ENCODE measurements around the gene ZNF768.
"Not testable (repeated sequence)": the region's sequence is repeated elsewhere in the genome, so short reads cannot be mapped to it uniquely, and the experiment has no call there.

The ZNF768 gene

DNA sequence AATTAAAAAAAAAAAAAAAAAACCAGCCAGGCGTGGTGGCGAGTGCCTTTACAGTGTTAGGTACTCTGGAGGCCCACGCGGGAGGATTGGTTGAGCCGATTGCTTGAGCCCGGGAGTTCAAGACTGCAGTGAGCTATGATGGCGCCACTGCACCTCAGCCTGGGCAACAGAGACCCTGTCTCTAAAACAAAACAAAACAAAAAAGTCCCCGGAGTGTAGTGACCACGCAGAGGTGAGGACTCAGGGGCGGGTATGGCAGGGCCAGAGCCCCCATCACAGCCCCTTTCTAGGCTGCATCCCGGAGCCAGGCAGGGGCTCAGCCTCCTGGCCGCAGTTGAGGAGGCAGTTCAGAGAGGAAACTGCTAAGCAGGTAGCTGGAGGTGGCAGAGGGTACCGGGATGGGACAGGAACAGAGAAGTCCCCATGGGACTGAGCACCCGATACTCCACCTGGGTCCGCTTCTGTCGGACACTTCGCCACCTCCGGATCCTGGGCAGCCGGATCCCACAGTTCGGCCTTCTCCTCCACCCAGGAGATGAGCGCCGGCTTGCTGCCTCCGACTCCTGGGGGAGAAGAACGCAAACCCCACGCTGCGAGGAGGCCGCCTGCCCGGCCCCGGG, 7.5 kb upstream of the ZNF768 start:
- in situ Hi-C loops (cut with MboI; ENCODE audit: low sequenced_read_pairs), result no loop called here

DNA sequence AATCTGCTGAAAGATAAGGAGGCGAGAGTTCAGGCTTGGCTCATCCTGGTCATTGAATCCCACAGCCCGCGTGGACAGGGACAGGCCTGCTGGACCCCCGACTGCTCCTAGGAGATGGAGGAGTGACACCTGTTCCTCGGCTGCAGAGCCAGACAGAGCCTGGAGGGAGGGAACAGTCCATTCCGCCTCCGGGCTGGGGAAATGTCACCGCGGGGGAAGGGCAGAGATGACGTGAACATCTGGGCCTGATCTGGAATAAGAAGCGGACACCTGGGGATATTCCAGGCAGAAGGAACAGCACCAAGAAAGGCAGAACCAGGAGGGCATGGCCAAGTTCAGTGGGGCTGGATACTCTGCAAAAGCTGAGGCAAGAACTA, 6.8 kb upstream of the ZNF768 start:
- in situ Hi-C loops (cut with MboI; ENCODE audit: low sequenced_read_pairs), result no loop called here

DNA sequence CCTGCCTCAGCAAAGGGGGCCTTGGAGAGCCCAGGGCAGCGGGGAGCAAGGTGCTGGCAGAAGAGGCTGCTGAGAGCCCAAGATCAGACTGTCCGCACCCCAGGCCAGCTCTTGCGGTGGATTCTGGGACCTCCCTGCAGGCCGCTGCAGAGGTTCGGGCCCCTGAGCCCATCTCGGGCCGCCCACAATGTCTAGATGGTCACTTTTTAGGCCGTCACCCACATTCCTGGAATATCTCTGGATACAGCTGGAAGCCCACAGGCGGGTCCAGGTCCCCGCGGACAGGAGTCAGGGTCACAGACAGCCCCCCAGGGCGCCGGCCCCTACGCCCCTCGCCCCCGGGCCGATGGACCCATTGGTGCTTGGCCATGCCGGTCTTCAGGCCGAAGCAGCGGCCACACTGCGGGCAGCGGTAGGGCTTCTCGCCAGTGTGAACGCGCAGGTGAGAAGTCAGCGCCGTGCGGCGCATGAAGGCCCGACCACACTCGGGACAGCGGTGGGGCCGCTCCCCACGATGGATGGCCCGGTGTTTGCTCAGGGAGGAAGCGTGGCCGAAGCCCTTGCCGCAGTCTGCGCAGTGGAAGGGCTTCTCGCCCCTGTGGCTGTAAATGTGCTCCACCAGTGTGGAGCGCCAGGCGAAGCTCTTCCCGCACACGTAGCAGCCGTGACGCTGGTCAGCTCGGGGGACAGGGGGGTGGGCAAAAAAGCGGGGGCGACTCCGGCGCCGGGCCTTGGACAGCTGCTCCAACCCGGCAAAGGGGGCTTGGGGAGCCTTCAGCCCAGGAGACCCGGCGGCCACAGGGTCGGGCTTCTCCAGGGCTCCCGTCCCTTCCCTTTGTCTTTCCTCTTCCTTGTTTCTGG, 6.1 kb upstream of the ZNF768 start:
- in situ Hi-C loops (cut with MboI; ENCODE audit: low sequenced_read_pairs), result no loop called here

DNA sequence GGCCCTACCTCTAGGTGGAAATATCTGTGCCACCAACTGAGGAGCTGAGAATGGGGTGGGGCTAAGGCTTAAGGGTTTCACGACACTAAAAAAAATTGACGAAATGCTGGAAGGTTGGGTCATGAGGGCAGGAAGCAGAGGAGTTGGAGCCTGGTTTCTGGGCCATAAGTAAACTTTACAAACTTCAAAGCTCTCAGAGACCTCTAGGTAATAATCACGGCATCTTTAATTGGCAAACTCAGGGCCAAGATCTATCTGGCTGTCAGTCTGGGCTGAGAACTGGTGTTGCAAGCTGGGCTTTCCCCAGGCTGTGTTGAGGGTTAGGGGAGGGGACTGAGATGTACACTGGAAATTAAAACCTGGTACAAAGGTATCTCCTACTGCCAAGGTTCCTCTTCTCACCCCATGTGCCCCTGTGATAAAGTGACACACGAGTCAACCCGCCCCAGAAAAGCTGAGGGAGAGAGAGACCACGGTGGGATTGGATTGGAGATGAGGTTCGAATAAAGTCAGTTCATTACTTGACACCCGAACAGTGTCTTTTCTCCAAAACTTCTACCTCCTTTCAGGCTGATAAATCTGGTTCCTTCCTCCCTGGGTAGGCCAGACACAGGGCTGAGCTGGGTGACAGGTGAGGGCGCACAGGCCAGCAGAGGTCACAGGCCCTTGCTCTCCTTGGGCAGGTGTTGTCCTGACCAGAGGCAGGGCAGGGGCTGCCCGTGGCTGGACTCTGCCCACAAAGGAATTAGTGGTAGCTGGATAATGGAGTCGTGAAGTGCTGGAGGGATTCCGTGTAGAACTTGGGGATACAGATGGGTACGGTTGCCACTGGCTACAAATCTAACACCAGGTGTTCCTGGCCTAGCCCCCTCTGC, 4.0 kb upstream of the ZNF768 start:
- in situ Hi-C loops (cut with MboI; ENCODE audit: low sequenced_read_pairs), result no loop called here

DNA sequence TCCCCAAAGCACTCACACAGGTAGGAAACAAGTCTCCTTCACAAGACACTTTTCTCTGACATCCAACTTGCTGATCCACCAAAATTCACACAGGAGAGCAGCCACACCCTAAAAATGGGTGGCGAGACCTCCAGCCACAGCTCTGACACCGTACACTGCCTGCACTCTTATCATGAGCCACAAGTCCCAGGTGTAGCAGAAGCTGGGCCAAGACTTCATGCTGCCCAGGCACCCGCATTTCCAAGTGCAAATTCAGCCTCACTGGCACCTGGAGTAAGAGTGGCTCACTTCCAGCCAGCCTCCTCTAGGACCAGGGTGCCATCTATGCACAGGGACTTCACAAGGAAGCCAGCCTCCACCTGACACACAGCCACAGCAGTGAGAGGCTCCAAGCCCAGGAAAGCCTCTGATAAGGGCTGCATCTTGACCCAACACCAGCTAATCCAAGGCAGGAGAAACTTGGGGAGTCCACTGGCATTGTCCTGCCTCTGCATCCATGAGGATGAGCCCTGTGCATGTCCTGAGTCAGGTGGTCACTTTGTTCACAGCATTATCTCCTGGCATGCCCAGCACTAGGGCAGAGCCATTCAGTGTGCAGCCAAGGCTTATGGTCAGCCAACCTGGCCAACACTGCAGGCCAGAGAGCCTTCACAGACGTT, 2.6 kb upstream of the ZNF768 start:
- in situ Hi-C loops (cut with MboI; ENCODE audit: low sequenced_read_pairs), result no loop called here

DNA sequence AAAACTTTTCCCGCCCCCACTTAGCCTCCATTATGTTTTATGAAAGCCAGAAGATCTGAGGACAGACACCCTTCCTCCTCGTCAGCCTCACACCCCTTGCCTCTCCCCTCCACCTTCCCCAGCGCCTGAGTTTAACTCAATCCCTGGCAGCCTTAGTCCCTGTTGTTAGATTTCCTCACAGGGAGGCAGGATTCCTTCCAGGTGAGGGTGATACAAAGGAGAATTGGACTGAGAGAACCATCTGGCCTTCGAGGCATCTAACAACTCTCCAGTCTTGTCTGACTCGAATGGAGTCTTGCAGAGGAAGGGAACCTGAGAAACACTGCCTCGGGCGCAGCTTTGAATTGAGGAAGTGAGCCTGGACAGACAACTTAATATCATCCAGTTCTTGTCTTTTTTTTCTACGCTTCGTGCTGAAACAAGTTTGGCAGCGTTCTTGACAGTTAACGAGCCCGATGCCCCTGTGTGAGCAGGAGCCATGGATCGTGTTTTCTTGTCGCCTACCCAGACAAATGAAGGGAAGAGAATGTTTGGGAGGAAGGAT, 1.3 kb upstream of the ZNF768 start:
- in situ Hi-C loops (cut with MboI; ENCODE audit: low sequenced_read_pairs), result no loop called here

DNA sequence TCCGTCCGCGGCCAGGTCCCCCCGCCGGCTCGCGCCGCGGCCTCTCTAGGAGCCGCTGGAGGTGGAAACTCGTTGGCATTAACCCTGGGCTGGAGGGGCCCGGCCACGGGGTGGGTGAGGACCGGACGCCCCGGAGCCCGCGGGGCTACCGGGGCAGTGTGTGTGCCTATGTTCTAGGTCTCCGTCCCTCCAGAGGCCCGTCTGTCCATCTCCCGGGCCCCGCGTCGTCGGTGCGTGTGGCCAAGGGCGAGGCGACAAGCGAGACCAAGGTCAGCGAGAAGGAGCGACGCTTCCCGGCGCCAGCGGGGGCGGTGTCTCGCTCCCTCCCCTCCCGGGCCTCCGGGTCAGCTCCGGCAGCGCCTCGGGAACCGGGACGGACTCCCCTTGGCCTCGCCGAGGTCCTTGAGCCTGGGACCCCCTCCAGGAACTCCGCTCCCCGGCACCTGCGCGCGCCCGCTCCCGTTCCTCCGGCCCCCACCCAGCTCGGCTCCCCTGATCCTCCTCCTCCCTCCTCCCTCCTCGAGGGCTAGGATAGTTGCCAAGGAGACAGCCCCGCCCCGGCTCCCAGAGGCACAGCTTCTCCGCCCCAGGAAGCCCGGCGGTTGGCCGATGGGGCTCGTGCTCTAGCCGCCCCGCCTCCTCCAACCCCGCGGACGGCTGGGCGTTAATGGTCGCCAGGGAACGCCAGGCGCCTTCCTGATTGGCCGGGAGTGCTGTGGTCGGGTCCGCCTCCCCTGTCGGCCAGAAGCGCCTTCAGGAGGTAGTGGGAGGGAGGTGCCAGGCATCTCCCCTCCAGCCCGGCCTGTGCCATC, 663 bp upstream of the ZNF768 start:
- in situ Hi-C loops (cut with MboI; ENCODE audit: low sequenced_read_pairs), result no loop called here

DNA sequence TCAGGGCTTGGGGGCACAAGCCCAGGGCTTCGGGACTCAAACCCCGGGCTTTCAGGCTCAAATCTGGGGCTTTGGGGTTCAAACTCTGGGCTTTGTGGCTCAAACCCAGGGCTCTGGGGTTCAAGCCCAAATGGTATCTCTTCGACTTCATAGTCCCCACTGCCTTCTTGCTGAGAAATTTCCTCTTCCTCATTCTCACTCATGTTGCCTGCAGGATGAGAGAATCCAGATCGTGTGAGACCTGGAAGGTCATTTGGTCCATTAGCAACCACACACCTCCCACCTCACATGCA, 576 bp downstream of the ZNF768 start:
- in situ Hi-C loops (cut with MboI; ENCODE audit: low sequenced_read_pairs), result no loop called here

DNA sequence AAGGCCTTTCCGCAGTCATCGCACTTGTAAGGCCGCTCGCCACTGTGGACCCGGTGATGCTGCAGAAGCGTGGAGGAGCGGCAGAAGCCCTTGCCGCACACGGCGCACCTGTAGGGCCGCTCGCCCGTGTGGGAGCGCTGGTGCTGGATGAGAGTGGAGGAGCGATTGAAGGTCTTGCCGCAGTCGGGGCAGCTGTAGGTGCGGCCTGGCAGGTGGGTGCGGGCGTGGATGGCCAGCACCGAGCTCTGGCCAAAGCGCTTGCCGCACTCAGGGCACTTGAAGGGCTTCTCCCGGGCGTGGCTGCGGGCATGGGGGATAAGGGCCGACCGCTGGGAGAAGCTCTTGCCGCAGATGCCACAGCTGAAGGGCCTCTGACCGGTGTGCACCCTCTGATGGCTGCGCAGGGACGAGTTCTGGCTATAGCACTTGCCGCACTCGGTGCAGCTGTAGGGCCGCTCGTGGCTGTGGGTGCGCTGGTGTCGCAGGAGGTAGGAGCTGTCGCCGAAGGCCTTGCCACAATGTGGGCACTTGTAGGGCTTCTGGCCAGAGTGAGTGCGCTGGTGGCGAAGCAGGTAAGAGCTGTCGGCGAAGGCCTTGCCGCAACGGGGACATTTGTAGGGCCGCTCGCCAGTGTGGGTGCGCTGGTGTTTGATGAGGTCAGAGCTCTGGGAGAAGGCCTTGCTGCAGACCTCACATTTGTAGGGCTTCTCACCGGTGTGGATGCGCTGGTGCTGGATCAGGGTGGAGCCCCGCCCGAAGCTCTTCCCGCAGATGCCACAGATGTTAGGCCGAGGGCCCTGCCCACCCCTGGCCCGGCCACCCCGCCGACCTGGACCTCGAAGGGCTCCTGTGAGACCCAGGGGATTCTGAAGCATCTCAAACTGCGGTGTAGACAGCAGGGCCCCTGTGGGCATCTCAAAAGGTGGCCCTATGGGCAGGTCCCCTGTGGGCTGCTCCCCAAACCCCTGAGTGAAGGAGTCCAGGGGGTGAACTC, 1.5 kb downstream of the ZNF768 start:
- in situ Hi-C loops (cut with MboI; ENCODE audit: low sequenced_read_pairs), result no loop called here

DNA sequence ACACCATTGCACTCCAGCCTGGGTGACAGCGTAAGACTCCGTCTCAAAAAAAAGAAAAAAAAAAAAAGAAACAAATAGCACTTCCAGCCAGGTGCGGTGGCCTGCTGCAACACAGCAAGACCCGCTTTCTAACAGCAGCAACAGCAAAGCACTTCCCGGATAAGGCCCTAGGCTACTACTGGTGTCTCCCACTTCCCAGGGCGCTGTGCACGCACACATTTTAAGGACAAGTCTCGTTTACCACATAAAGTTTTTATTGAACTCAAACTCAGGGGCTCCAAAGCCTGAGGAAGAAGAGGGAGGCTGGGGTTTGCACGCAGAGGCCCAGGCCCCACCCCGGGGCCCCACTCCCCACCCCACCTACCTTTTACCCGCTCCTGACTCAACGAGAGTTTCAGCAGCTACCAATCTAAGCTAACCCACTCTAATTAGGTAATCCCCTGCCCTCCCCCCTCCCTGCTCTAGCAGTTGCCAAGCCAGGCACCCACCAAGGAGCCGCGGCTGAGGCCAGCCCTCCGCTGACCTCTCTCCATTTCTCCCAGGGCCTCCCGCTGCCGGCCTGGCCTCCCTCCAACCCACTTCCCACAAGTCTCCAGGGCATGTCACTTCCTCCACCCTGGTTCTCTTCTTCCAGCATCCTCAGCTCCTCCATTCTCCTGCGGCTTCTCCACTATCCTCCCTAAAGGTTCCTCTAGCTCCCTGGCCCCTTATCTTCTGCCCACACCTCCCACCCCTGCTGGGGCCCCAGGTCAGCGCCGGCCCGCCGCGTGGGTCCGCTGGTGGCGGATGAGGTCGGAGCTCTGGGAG, 2.4 kb downstream of the ZNF768 start:
- in situ Hi-C loops (cut with MboI; ENCODE audit: low sequenced_read_pairs), result no loop called here

DNA sequence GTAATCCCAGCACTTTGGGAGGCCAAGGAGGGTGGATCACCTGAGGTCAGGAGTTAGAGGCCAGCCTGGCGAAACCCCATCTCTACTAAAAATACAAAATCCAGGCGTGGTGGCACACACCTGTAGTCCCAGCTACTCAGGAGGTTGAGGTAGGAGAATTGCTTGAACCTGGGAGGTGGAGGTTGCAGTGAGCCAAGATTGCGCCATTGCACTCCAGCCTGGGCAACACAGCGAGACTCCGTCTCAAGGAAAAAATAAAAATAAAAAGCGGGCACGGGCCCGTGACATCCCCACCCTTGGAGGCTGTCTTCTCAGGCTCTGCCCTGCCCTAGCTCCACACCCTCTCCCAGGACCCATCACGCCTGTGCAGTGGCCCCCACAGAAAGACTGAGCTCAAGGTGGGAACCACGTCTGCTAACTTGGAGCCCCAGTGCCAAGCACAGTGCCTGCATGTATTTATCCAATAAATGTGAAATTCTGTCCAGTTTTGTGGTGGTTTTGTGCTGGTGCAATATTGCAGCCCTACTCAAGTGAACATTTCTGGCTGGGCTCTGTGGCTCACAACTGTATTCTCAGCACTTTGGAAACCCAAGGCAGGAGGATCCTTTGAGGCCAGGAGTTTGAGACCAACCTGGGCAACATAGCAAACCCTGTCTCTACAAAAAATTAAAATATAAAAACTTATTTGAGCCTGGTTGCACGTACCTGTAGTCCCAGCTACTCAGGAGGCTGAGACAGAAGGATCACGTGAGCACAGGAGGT, 3.5 kb downstream of the ZNF768 start:
- in situ Hi-C loops (cut with MboI; ENCODE audit: low sequenced_read_pairs), result not testable (repeated sequence)

DNA sequence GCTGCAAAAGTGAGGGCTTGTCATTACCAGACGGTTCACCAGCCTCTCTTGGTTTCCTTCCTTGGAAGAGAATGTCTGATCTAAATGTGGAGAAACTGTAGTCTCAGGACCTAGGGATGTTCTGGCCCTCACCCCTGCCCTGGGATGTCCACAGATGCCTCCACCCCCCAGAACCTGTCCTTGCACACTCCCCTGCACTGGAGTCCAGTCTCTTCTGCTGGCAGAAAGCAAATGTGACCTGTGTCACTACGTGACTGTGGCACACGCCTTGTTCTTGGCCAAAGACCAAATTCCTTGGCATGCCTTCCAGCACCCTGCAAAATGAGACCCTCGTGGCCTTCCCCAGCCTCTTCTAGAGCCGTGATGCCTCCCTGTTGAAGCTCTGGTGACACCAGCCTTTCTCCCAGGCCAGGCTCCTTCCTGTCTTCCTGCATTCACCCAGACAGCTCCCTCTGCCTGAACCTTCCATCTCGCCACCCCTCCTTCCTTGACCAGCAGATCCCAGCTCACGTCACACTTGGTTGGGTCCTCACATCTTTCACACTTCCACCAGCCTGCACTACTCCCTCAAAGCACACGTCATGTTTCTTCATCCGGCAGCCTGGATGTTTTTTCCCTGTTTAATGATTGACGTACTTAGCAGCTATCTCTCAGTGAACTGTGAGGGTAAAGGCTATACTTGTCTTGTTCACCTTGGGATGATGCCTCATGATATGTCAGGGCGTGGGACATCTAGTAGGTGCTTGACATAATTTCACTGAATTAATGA, 4.3 kb downstream of the ZNF768 start:
- in situ Hi-C loops (cut with MboI; ENCODE audit: low sequenced_read_pairs), result no loop called here

DNA sequence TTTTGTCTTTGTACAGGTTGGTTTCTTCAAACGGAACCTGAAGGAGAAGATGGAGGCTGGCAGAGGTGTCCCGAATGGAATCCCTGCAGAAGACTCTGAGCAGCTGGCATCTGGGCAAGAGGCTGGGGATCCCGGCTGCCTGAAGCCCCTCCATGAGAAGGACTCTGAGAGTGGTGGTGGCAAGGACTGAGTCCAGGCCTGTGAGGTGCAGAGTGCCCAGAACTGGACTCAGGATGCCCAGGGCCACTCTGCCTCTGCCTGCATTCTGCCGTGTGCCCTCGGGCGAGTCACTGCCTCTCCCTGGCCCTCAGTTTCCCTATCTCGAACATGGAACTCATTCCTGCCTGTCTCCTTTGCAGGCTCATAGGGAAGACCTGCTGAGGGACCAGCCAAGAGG, 4.9 kb downstream of the ZNF768 start:
- in situ Hi-C loops (cut with MboI; ENCODE audit: low sequenced_read_pairs), result no loop called here

DNA sequence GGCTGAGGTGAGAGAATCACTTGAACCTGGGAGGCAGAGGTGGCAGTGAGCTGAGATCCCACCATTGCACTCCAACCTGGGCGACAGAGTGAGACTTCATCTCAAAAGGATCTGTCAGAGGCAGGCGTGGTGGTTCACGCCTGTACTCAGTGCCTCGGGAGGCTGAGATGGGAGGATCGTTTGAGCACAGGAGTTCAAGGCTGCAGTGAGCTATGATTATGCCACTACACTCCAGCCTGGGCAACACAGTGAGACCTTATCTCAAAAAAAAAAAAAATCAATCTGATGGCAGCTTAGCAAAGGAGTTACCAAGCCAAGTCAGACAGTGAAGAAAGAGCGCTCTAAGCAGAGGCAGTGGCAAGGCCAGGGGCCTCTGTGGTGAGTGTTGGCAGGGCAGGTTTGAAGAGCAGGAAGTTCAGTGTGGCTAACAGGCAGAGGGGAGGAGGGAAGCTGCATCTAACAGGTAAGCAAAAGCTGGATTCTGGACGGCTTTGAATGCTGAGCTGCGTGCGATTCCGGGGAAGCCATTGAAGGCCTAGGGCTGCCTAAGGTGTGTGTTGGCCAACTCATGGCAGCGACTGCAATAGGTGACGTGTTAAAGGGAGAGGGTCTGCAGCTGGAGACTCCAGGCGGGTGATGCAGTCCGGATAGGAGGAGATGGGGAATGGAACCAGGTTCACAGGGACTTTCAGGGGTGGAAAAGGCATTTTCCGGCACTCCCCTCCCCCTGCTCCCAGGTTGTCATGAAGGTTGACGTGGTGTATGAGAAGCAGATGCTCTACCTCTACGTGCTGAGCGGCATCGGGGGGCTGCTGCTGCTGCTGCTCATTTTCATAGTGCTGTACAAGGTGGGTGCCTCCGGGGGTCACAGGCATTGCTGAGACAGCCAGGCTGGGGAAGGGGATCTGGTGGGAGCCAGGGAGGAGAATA, 7.0 kb downstream of the ZNF768 start:
- in situ Hi-C loops (cut with MboI; ENCODE audit: low sequenced_read_pairs), result no loop called here

DNA sequence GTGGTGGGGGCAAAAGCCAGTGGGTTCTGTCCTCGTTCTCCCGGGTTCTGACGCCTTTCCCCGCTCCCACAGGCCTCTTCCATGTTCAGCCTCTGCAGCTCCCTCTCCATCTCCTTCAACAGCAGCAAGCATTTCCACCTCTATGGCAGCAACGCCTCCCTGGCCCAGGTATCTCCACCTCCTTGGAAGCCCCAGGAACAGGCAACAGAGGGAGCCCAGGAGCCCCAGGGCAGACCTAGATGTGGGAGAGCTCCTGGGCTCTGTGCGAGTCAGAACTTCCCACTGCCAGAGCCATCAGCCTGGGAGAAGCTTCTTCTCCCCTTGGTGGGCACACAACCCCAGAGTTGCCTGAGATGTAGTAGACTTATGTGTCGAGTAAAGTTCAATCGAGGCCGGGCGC, 7.8 kb downstream of the ZNF768 start:
- in situ Hi-C loops (cut with MboI; ENCODE audit: low sequenced_read_pairs), result no loop called here

DNA sequence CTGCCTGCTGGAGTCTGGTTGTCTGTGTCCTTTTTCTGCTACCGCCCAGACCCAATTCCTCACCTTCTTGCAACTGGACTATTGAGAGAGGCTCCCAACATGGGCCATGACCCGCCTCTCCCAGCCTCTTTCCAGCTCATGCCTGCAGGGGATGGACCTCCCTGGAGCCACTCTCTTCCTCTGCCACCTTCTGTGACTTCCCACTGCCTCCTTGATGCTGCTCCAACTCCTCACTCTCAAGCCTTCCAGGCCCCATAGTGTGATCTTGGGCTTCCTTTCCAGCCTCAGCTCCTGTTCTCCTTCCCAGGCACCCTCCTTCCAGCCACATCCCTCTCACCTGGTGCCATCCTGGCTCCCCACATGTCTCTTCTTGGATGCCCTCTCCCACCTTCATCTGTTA, 11.1 kb downstream of the ZNF768 start:
- in situ Hi-C loops (cut with MboI; ENCODE audit: low sequenced_read_pairs), result no loop called here

Measured in HL-60/S4 treated with retinoic acid at 250 ng/mL for 4 days and 3 days (cell line).